Upper lobe of left lung (tissue), 6 donors: ENCODE data around the gene TGM4. TPM values are rescaled to one million over a fixed set of nuclear protein-coding genes. Genes with fewer than 3 reads are reported as not detected.
A peak's percentile ranks its signal among the peaks of the same experiment; 100 is the strongest.

Experiments used
- ATAC-seq, 2 donors: fragments of 200-7000 bp; cut with Tn5 transposase; one replicate each; pipeline ENCODE4 v1.9.1; 2022; ENCODE audit warnings: mild to moderate bottlenecking in 2 of 2, moderate library complexity in 2 of 2; ENCODE audit not compliant: low FRiP score in 2 of 2
- DNase-seq, 2 donors: peaks; one replicate each; pipeline ENCODE4 v3.0.0-alpha.2; 2019 to 2020
- H3K27ac ChIP-seq, 4 donors: fragments of 200-600 bp; sonication (generic); one replicate each; pipeline ENCODE4 v1.5.1; 2016 to 2019
- H3K27me3 ChIP-seq, 4 donors: fragments of 200-600 bp; sonication (generic); one replicate each; pipeline ENCODE4 v1.5.1; 2017 to 2019
- H3K36me3 ChIP-seq, 4 donors: fragments of 200-600 bp; sonication (generic); one replicate each; pipeline ENCODE4 v1.5.1; 2016 to 2019
- H3K4me1 ChIP-seq, 4 donors: fragments of 200-600 bp; sonication (generic); one replicate each; pipeline ENCODE4 v1.5.1; 2018 to 2019
- H3K4me3 ChIP-seq, 4 donors: fragments of 200-600 bp; sonication (generic); one replicate each; pipeline ENCODE4 v1.5.1; 2017 to 2019; ENCODE audit warnings: mild to moderate bottlenecking in 2 of 4, moderate library complexity in 1 of 4
- H3K9me3 ChIP-seq, 4 donors: fragments of 200-600 bp; sonication (generic); one replicate each; pipeline ENCODE4 v1.5.1; 2018 to 2019
- CTCF ChIP-seq, 6 experiments: fragments of 450-650 bp in 4 of 6; fragments of 200-600 bp in 2 of 6; sonication (generic) in 2 of 6; IDR thresholded peaks; one replicate each; pipeline ENCODE4 v1.5.1; 2016 to 2019; ENCODE audit warnings: antibody characterized with exemption in 6 of 6
- EP300 ChIP-seq, 4 donors: sonication (generic); formaldehyde crosslinking; IDR thresholded peaks; one replicate each; pipeline ENCODE4 v1.5.1; 2017; ENCODE audit warnings: antibody characterized with exemption in 4 of 4, control low read depth in 2 of 4
- POLR2A ChIP-seq, 4 donors: fragments of 450-650 bp; IDR thresholded peaks; one replicate each; pipeline ENCODE4 v1.5.1; 2016 to 2017; ENCODE audit warnings: antibody characterized with exemption in 4 of 4, mild to moderate bottlenecking in 2 of 4
- POLR2AphosphoS5 ChIP-seq, 2 donors: sonication (generic); formaldehyde crosslinking; IDR thresholded peaks; one replicate each; pipeline ENCODE4 v1.5.1; 2017; ENCODE audit warnings: antibody characterized with exemption in 2 of 2
- WGBS, 2 donors: methylation state at CpG; one replicate each; pipeline ENCODE4 v1.1.5; 2017 to 2018; 5-methylcytosine and 5-hydroxymethylcytosine counted together
- total RNA-seq, 6 donors: library from RNA; depleted of rRNA in 4 of 6; stranded (reverse); fragments of >200 nt in 4 of 6; gene quantifications; one replicate each; pipeline versions ENCODE4 v1.1.0 to v1.2.1, GENCODE V29; 2016 to 2021
- donor health status: DM: no; HTN: no; CAD: no; lungs with moderate emphysema.
- donor health status: DM: no; HTN: yes; CAD: no; lungs with severe emphysema.

The TGM4 gene
- total RNA-seq, 6 donors from 2014 or later: not detected

- Histone ChIP-seq H3K36me3 (peaks cover 0 to 23% (median 8%) of the 10 kb centered on the region in 4 donors), H3K4me3 (no peak overlapping the region), H3K9me3 (no peaks in the 10 kb centered on the region), H3K4me1 (peaks cover 33 to 59% (median 41%) of the 10 kb centered on the region in 4 donors), H3K27me3 (no peaks in the 10 kb centered on the region), H3K27ac (no peak overlapping the region)
- ATAC-seq (no peak), DNase-seq (no peak)
- WGBS, 2 donors: 92 to 96% methylated on average over 3 of the region's 3 CpGs
- TF ChIP-seq EP300 (IDR thresholded peaks at IDR 0.05): no peak
Observed at GRCh38 chr3:44960387-44961026, 86.1 kb downstream of the TGM4 start.

- DNase-seq (no peak), ATAC-seq (no peak)
- no peak overlapping the region for H3K4me3 ChIP-seq
- peaks cover 0 to 23% (median 8%) of the 10 kb centered on the region in 4 donors for H3K36me3 ChIP-seq
- 82 to 84% methylated on average over 3 of the region's 3 CpGs for WGBS, 2 donors
- no peaks in the 10 kb centered on the region for H3K9me3 ChIP-seq
- TF ChIP-seq POLR2AphosphoS5 (IDR thresholded peaks at IDR 0.05) (no peak), EP300 (IDR thresholded peaks at IDR 0.05) (no peak), POLR2A (IDR thresholded peaks at IDR 0.05) (no peak), CTCF (IDR thresholded peaks at IDR 0.05) (no peak)
- no peaks in the 10 kb centered on the region for H3K27me3 ChIP-seq
- peaks cover 26 to 53% (median 36%) of the 10 kb centered on the region in 4 donors for H3K4me1 ChIP-seq
- no peak overlapping the region for H3K27ac ChIP-seq
Observed at GRCh38 chr3:44961888-44962287, 87.5 kb downstream of the TGM4 start.

DNA sequence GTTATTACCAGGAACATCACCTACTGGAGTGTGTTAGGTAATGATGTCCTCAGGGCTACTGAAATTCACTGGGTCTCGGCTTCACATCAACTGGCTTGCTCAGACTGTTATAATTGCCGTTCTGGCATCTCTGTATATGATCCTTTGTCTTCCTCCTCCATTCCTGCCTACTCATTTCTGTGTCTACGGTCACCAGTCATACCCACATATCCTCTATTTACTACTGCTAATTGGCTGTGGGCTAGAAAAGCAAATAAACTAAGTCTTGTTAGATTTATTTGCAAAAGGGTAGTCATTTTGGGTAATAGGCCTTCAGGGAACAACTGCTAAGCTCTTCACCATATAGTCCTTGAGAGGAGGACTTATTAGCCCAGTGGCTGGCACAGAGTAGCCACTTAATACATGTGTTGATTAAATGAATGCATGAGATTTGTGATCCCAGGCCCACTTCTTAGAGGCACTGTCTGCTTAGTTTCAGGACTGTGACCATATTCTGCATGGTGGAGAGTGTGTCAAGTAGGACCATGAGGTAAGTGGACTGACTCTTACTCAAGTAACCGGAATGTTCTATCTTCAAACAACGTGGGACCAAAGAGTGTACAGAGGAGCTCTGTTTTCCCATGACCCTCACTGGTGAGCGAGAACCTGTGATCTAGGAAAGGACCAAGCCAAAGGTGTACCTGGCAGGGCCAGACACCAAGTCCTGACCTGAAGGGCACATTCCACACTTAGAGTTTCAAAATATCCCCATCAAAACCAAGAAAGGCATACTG lies 88.4 kb downstream of the TGM4 start:
- peak in 1 of 2 donors; percentile 61 for DNase-seq
- Histone ChIP-seq H3K36me3 (peaks cover 0 to 15% (median 8%) of the 10 kb centered on the region in 4 donors), H3K4me1 (peaks cover 30 to 61% (median 41%) of the 10 kb centered on the region in 4 donors), H3K9me3 (no peaks in the 10 kb centered on the region), H3K4me3 (no peak overlapping the region), H3K27me3 (no peaks in the 10 kb centered on the region), H3K27ac (peak overlapping the region in 1 of 4 donors; percentile 9)
- WGBS, 2 donors: 68 to 83% methylated on average over 6 of the region's 6 CpGs
- ATAC-seq: peak; percentile 23 to 64
- TF ChIP-seq EP300 (IDR thresholded peaks at IDR 0.05) (peak in 1 of 4 donors; percentile 31), POLR2AphosphoS5 (IDR thresholded peaks at IDR 0.05) (peak; percentile 22 to 31), CTCF (IDR thresholded peaks at IDR 0.05) (no peak), POLR2A (IDR thresholded peaks at IDR 0.05) (no peak)

- Histone ChIP-seq H3K27me3 (no peaks in the 10 kb centered on the region), H3K4me3 (no peak overlapping the region), H3K36me3 (peaks cover 0 to 6% (median 4%) of the 10 kb centered on the region in 4 donors), H3K9me3 (no peaks in the 10 kb centered on the region), H3K4me1 (peaks cover 27 to 70% (median 45%) of the 10 kb centered on the region in 4 donors), H3K27ac (peak overlapping the region in 1 of 4 donors; percentile 35)
- DNase-seq (no peak), ATAC-seq (no peak)
- TF ChIP-seq POLR2AphosphoS5 (IDR thresholded peaks at IDR 0.05) (no peak), POLR2A (IDR thresholded peaks at IDR 0.05) (no peak), EP300 (IDR thresholded peaks at IDR 0.05) (no peak), CTCF (IDR thresholded peaks at IDR 0.05) (no peak)
- 68 to 69% methylated on average over 4 of the region's 4 CpGs for WGBS, 2 donors
Observed at GRCh38 chr3:44963571-44964325, 89.3 kb downstream of the TGM4 start.

Other genes with a start within 250 kb of the TGM4 start
- gene ZNF197, start 249.6 kb upstream of the TGM4 start, total RNA-seq: 10 to 100 TPM in 5 of 6 donors, 1 to 10 TPM in 1; 10.0 to 29.3 (median 11.6) TPM
- gene ZNF35, start 225.9 kb upstream of the TGM4 start, total RNA-seq: 10 to 100 TPM in 3 of 6 donors, 1 to 10 TPM in 3; 6.4 to 17.3 (median 9.6) TPM
- 1 to 10 TPM in 5 of 6 donors, under 1 TPM in 1; 1.00 to 4.7 (median 3.7) TPM for gene ZNF502, start 161.9 kb upstream of the TGM4 start, total RNA-seq
- 1 to 10 TPM; 2.1 to 8.8 (median 2.9) TPM for gene ZNF501, start 145.0 kb upstream of the TGM4 start, total RNA-seq
- 10 to 100 TPM in 4 of 6 donors, 1 to 10 TPM in 2; 8.3 to 26.5 (median 17.6) TPM for gene KIAA1143, start 113.0 kb upstream of the TGM4 start, total RNA-seq
- gene KIF15, start 112.8 kb upstream of the TGM4 start, total RNA-seq: 1 to 10 TPM in 2 of 6 donors, under 1 TPM in 3, not detected in 1; 0.69 to 2.3 (median 0.89) TPM
- 10 to 100 TPM in 3 of 6 donors, 1 to 10 TPM in 3; 6.3 to 19.5 (median 11.0) TPM for gene TMEM42, start 12.7 kb upstream of the TGM4 start, total RNA-seq
- 100 to 1,000 TPM in 5 of 6 donors, 10 to 100 TPM in 1; 98.0 to 179 (median 115) TPM for gene ZDHHC3, start 101.6 kb downstream of the TGM4 start, total RNA-seq
- gene EXOSC7, start 101.6 kb downstream of the TGM4 start, total RNA-seq: 10 to 100 TPM; 35.8 to 55.5 (median 41.1) TPM
- gene CLEC3B, start 151.7 kb downstream of the TGM4 start, total RNA-seq: 100 to 1,000 TPM in 4 of 6 donors, 10 to 100 TPM in 1, 1 to 10 TPM in 1; 6.3 to 332 (median 140) TPM